Adrenal gland (tissue), 19 donors: ENCODE data around the gene SMIM1. TPM values are rescaled to one million over a fixed set of nuclear protein-coding genes. Genes with fewer than 3 reads are reported as not detected.
"Not testable (repeated sequence)": the region's sequence is repeated elsewhere in the genome, so short reads cannot be mapped to it uniquely, and the experiment has no call there.

Experiments used
- DNase-seq, 7 donors: peaks; one replicate each; pipeline ENCODE4 v3.0.0-alpha.2; 2019 to 2020
- H3K27ac ChIP-seq, 5 donors: fragments of 200-600 bp; sonication (generic) in 4 of 5; 1 replicate in 3 of 5; 2 replicates in 2 of 5; pipeline versions ENCODE4 v1.5.1 to v1.8.0; 2016 to 2020; ENCODE audit warnings: mild to moderate bottlenecking in 1 of 5
- H3K27me3 ChIP-seq: fragments of 200-600 bp; 2 replicates; pipeline ENCODE4 v1.8.0; 2021
- H3K36me3 ChIP-seq, 2 donors: fragments of 200-600 bp; replicated peaks in 1 of 2; 1 replicate in 1 of 2; 2 replicates in 1 of 2; pipeline versions ENCODE4 v1.5.1 to v1.8.0; 2018 to 2022
- H3K4me1 ChIP-seq, 2 donors: fragments of 200-600 bp; replicated peaks in 1 of 2; 1 replicate in 1 of 2; 2 replicates in 1 of 2; pipeline versions ENCODE4 v1.5.1 to v1.8.0; 2018 to 2021
- H3K4me3 ChIP-seq, 4 donors: fragments of 200-600 bp; sonication (generic) in 3 of 4; one replicate each; pipeline ENCODE4 v1.5.1; 2016 to 2018
- H3K9me3 ChIP-seq, 3 donors: fragments of 200-600 bp; sonication (generic) in 1 of 3; replicated peaks in 1 of 3; 1 replicate in 2 of 3; 2 replicates in 1 of 3; pipeline versions ENCODE4 v1.5.1 to v1.8.0; 2016 to 2021
- CTCF ChIP-seq, 6 experiments: fragments of 450-650 bp in 4 of 6; fragments of 200-600 bp in 2 of 6; sonication (generic) in 1 of 6; IDR thresholded peaks; 1 replicate in 5 of 6; 2 replicates in 1 of 6; pipeline versions ENCODE4 v1.5.1 to v1.8.0; 2016 to 2021; ENCODE audit warnings: antibody characterized with exemption in 6 of 6, mild to moderate bottlenecking in 2 of 6, moderate library complexity in 1 of 6
- POLR2A ChIP-seq, 2 donors: fragments of 450-650 bp; IDR thresholded peaks; one replicate each; pipeline ENCODE4 v1.6.1; 2017; ENCODE audit warnings: antibody characterized with exemption in 2 of 2, mild to moderate bottlenecking in 2 of 2, moderate library complexity in 1 of 2
- WGBS, 4 donors: extraction: QIAGEN DNeasy Blood & Tissue Kit in 2 of 4; methylation state at CpG; one replicate each; pipeline versions ENCODE4 v1.1.5 to v1.1.7; 2013 to 2017; 5-methylcytosine and 5-hydroxymethylcytosine counted together
- intact Hi-C, 2 donors: fragments of 100-400 bp; cut with DNase I; formaldehyde crosslinking; loops; one replicate each; pipeline versions ENCODE4 v1.14.1 to v1.15.0; 2022 to 2023
- long read RNA-seq, 10 donors: library from polyadenylated mRNA in 3 of 10; unstranded in 2 of 10; stranded (forward) in 1 of 10; transcript quantifications; one replicate each; pipeline ENCODE4 v2.0.0 and lab custom pipeline, GENCODE V29; 2021 to 2026
- polyA plus RNA-seq, 3 donors: library from polyadenylated mRNA; stranded (reverse); fragments of 200-250 nt in 2 of 3; fragments of 350-450 nt in 1 of 3; fragmentation: Illumina TruSeq in 1 of 3; extraction: RNeasy Lipid Tissue Mini Kit (QIAGEN cat#74804) in 1 of 3; gene quantifications; one replicate each; pipeline ENCODE4 v1.2.3, GENCODE V29; 2013 to 2014
- total RNA-seq, 9 donors: library from RNA; depleted of rRNA in 4 of 9; stranded (reverse); fragments of >200 nt in 4 of 9; fragments of 120-200 nt in 1 of 9; fragmentation: NEBNext Ultra II Directional in 1 of 9; extraction: Animal tissue kit (Norgen Biotek cat#: 25700) in 1 of 9; gene quantifications; one replicate each; pipeline versions ENCODE4 v1.1.0 to v1.2.4, GENCODE V29; 2013 to 2023
- donor health status: healthy with polysubstance abuse.
- donor health status: Bipolar disorder and iron deficiency.
- donor health status: DM: yes; HTN: yes; CAD: no.
- donor health status: DM: no; HTN: no; CAD: no.
- donor health status: DM: no; HTN: no; CAD: no.
- donor health status: DM: yes; HTN: yes; CAD: no.

Gene SMIM1, protein sequence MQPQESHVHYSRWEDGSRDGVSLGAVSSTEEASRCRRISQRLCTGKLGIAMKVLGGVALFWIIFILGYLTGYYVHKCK
- total RNA-seq (10 to 100 TPM in 3 of 9 donors, 1 to 10 TPM in 4, not detected in 2; 3.9 to 18.2 (median 5.3) TPM), polyA plus RNA-seq (10 to 100 TPM in 1 of 3 donors, 1 to 10 TPM in 1, under 1 TPM in 1; 0.35 to 22.0 (median 8.8) TPM)
- long read RNA-seq, donor 1, transcript SMIM1-204 (4 exons, 446 nt), result major isoform, 8 of 9 reads
- long read RNA-seq, donor 1, partial matches to known transcripts, result 0 of 9 reads
- long read RNA-seq, donor 1, other reads (novel, unspliced or antisense), result 0 of 9 reads
- long read RNA-seq, donor 2, transcript SMIM1-204 (4 exons, 446 nt), result major isoform, 6 of 6 reads
- long read RNA-seq, donor 2, partial matches to known transcripts, result 0 of 6 reads
- long read RNA-seq, donor 2, other reads (novel, unspliced or antisense), result 0 of 6 reads
- long read RNA-seq, donor 3, partial matches to known transcripts, result 0 of 1 reads
- long read RNA-seq, donor 3, other reads (novel, unspliced or antisense), result 0 of 1 reads
- long read RNA-seq, donor 4, partial matches to known transcripts, result 0 of 2 reads
- long read RNA-seq, donor 4, other reads (novel, unspliced or antisense), result 0 of 2 reads
- long read RNA-seq, donor 5, result 0 reads
- long read RNA-seq, donor 6, transcript SMIM1-204 (4 exons, 446 nt), result major isoform, 6 of 12 reads
- long read RNA-seq, donor 6, partial matches to known transcripts, result 5 of 12 reads
- long read RNA-seq, donor 6, other reads (novel, unspliced or antisense), result 0 of 12 reads
- long read RNA-seq, donor 7, transcript SMIM1-204 (4 exons, 446 nt), result major isoform, 5 of 5 reads
- long read RNA-seq, donor 7, partial matches to known transcripts, result 0 of 5 reads
- long read RNA-seq, donor 7, other reads (novel, unspliced or antisense), result 0 of 5 reads
- long read RNA-seq, donor 8, transcript SMIM1-204 (4 exons, 446 nt), result major isoform, 7 of 18 reads
- long read RNA-seq, donor 8, partial matches to known transcripts, result 7 of 18 reads
- long read RNA-seq, donor 8, other reads (novel, unspliced or antisense), result 0 of 18 reads
- long read RNA-seq, donor 9, partial matches to known transcripts, result 0 of 4 reads
- long read RNA-seq, donor 9, other reads (novel, unspliced or antisense), result 0 of 4 reads
- long read RNA-seq, donor 10, partial matches to known transcripts, result 5 of 11 reads
- long read RNA-seq, donor 10, other reads (novel, unspliced or antisense), result 0 of 11 reads

DNA sequence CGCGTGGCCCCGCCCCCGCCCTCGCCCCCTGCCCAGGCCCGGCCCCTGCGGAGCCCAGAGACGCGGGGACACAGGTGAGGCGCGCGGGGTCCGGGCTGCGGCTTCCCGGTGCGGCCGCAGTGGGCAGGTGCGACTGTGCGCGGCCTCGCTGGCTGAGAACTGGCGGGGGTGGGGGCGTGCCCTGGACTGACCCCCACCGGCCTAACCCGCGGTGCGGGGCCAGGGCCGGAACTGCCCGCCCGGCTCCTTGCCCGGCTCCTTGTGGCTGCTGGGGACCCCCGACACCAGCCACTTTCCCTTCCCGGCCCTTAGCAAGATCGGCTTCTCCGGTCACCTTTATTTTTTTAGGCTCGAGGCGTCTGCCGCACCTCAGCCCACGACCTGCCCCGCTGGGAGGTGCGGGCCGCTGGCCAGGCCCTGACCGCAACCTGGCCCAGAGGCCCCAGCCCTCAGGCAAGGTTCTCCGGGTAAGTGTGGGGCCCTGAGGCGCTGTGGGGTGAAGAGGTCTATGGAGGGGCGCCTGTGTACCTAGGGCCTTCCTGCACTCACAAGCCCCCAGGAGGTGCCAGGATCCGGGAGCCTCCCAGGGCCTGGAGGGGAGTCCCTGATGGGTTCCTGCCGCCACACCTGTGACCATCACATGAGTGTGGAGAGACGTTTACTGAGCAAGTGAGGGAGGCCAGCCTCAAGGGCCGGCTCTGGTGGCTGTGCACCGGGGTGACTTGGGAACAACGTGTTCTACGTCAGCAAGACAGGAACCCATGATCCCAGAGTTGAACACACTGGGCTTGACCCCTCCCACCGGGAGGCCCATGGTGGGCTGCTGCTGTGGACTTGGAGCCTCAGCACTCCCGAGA lies at the start of gene SMIM1:
SMIM1 (plus strand) TSS at position 35 of the 857 bp plus-strand sequence. CDS start 2,625 bp downstream, outside the sequence.
- H3K4me3 ChIP-seq, result peak within 1 kb of the TSS; percentile 40 to 69 (median 60)
- DNase-seq, result peak in 1 of 7 donors; percentile 77
- H3K27ac ChIP-seq, result peak within 1 kb of the TSS in 3 of 5 donors; percentile 48 to 78 (median 73)
- WGBS, 4 donors, result 17 to 50% (median 22%) methylated on average over 7 to 55 of the region's 55 CpGs
- no peak for TF ChIP-seq POLR2A (IDR thresholded peaks at IDR 0.05)
- TF ChIP-seq CTCF (IDR thresholded peaks at IDR 0.05), result no peak
- intact Hi-C loops, result no loop called here
- no peaks in the 10 kb centered on the region for H3K27me3 ChIP-seq
- H3K36me3 ChIP-seq, result no peaks in the 10 kb centered on the region
- H3K4me1 ChIP-seq, result peaks cover 14 to 37% of the 10 kb centered on the region in 2 donors
- H3K9me3 ChIP-seq, result no peaks in the 10 kb centered on the region

DNA sequence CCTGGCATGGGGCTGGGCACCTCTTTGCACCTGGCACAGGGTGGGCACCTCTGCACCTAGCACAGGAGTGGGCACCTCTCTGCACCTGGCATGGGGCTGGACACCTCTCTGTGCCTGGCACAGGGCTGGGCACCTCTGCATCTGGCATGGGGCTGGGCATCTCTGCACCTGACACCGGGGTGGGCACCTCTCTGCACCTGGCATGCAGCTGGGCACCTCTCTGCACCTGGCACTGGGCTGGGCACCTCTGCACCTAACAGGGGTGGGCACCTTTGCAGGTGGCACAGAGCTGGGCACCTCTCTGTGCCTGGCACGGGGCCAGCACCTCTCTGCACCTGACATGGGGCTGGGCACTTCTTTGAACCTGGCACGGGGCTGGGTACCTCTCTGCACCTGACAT lies 49.7 kb upstream of the SMIM1 start:
- Histone ChIP-seq H3K9me3 (no peaks in the 10 kb centered on the region), H3K27me3 (no peaks in the 10 kb centered on the region), H3K4me1 (no peaks in the 10 kb centered on the region), H3K36me3 (no peaks in the 10 kb centered on the region), H3K27ac (no peak overlapping the region), H3K4me3 (no peak overlapping the region)
- intact Hi-C loops, result loop anchor here (2.0 to 10.0 kb wide), 3 partner anchors 26 to 231 kb away; no protein-coding TSS in a partner anchor
- DNase-seq, result no peak
- TF ChIP-seq CTCF (IDR thresholded peaks at IDR 0.05), result no peak
- no peak for TF ChIP-seq POLR2A (IDR thresholded peaks at IDR 0.05)
- WGBS, 4 donors, result 40 to 74% (median 63%) methylated on average over 1 to 3 of the region's 3 CpGs; no CpG with 5 or more reads in 1 of the 4 donors

DNA sequence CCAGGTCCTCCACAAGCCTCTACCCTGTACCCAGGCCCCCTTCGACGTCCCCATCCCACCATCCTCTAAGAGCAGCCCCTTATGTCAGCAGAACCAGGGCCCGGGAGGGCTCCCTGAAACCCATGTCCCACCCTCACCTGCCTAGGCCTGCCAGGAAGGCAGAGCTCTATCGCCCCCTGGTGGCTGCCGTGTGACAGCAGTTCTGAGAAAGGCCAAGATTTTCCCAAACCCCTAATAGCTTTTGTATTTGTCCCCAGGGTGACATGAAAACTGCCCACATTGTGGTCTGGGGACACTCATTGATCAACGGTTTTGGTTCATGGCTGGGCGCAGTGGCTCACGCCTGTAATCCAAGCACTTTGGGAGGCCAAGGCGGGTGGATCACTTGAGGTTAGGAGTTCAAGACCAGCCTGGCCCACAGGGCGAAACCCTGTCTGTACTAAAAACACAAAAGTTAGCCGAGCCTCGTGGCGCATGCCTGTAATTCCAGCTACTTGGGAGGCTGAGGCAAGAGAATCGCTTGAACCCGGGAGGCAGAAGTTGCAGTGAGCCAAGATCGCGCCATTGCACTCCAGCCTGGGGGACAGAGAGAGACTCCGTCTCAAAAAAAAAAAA lies 48.0 kb upstream of the SMIM1 start:
- TF ChIP-seq CTCF (IDR thresholded peaks at IDR 0.05), result peak; percentile 91 to 99 (median 94)
- not testable (repeated sequence) for H3K4me1 ChIP-seq, H3K4me3 ChIP-seq, H3K9me3 ChIP-seq, H3K27ac ChIP-seq, H3K27me3 ChIP-seq, H3K36me3 ChIP-seq
- intact Hi-C loops, result loop anchor here (5.0 to 10.0 kb wide), 2 partner anchors 230 to 232 kb away; no protein-coding TSS in a partner anchor
- WGBS, 4 donors, result 31 to 38% (median 35%) methylated on average over 14 to 18 of the region's 18 CpGs
- peak; percentile 64 to 83 (median 76) for DNase-seq
